Effector CD8-positive, alpha-beta T cell (primary cell): ENCODE measurements around the gene COG1.
"Not testable (repeated sequence)": the region's sequence is repeated elsewhere in the genome, so short reads cannot be mapped to it uniquely, and the experiment has no call there.

Experiments used
- DNase-seq: peaks from one replicate; lab custom pipeline; 2025; lab: John Stamatoyannopoulos, UW
- total RNA-seq, 4 experiments: gene quantifications; one replicate each; lab custom pipeline; 2026; lab: John Stamatoyannopoulos, UW

The COG1 gene
- 46.2 to 57.6 (median 53.9) reads per million in 4 experiments for total RNA-seq

- peak; percentile 75 for DNase-seq
These were observed at the start of gene COG1 for GRCh38 chr17:73192894-73193701. Gene COG1, plus strand, starts transcription at chr17:73193055. Its CDS starts 15 bp downstream, at chr17:73193070.

GRCh38 chr17:73144209-73144608 is 48.6 kb upstream of the COG1 start:
- not testable (repeated sequence) for DNase-seq

GRCh38 chr17:73145641-73146040 is 47.2 kb upstream of the COG1 start:
- no peak for DNase-seq

GRCh38 chr17:73147791-73148190 is 45.1 kb upstream of the COG1 start:
- not testable (repeated sequence) for DNase-seq

- no peak for DNase-seq
These were observed 44.1 kb upstream of the COG1 start for GRCh38 chr17:73148540-73149334.

GRCh38 chr17:73150622-73151300 is 42.1 kb upstream of the COG1 start:
- not testable (repeated sequence) for DNase-seq

GRCh38 chr17:73151916-73152632 is 40.8 kb upstream of the COG1 start:
- DNase-seq = no peak

- DNase-seq = no peak
These were observed 37.3 kb upstream of the COG1 start for GRCh38 chr17:73155410-73156165.

- peak; percentile 11 for DNase-seq
These were observed 36.6 kb upstream of the COG1 start for GRCh38 chr17:73156166-73156840.

- DNase-seq = no peak
These were observed 35.9 kb upstream of the COG1 start for GRCh38 chr17:73156887-73157520.

GRCh38 chr17:73157521-73157890 is 35.3 kb upstream of the COG1 start:
- no peak for DNase-seq

- no peak for DNase-seq
These were observed 34.7 kb upstream of the COG1 start for GRCh38 chr17:73158133-73158532.

GRCh38 chr17:73160980-73161630 is 31.8 kb upstream of the COG1 start:
- no peak for DNase-seq

- no peak for DNase-seq
These were observed 29.8 kb upstream of the COG1 start for GRCh38 chr17:73163043-73163442.

GRCh38 chr17:73165616-73166404 is 27.0 kb upstream of the COG1 start:
- DNase-seq = no peak

- no peak for DNase-seq
These were observed 25.9 kb upstream of the COG1 start for GRCh38 chr17:73166731-73167581.

GRCh38 chr17:73168667-73169066 is 24.2 kb upstream of the COG1 start:
- DNase-seq = no peak

- no peak for DNase-seq
These were observed 22.5 kb upstream of the COG1 start for GRCh38 chr17:73170324-73170723.
